OCI-LY1 (cell line): ENCODE data around the gene PRAME.

Experiments used
- H2AFZ ChIP-seq: fragments of 200-600 bp; sonication (generic), shearing (Covaris generic); 2 replicates; pipeline ENCODE4 v1.6.0; 2014; ENCODE audit warnings: antibody characterized with exemption, mild to moderate bottlenecking, low read length
- H3F3A ChIP-seq: fragments of 200-600 bp; sonication (generic), shearing (Covaris generic); 2 replicates; pipeline ENCODE4 v1.6.0; 2014; ENCODE audit warnings: mild to moderate bottlenecking, antibody characterized with exemption, low read length, moderate library complexity; ENCODE audit not compliant: insufficient read depth
- H3K27ac ChIP-seq: fragments of 200-600 bp; sonication (generic); 2 replicates; pipeline ENCODE4 v1.5.1; 2014; ENCODE audit warnings: low read length, mixed run types, mild to moderate bottlenecking, low read depth; ENCODE audit not compliant: poor library complexity, severe bottlenecking
- H3K27me3 ChIP-seq: fragments of 200-600 bp; sonication (generic); 2 replicates; pipeline ENCODE4 v1.6.0; 2014; ENCODE audit warnings: antibody characterized with exemption, mild to moderate bottlenecking, low read length, moderate library complexity; ENCODE audit not compliant: insufficient read depth
- H3K36me3 ChIP-seq: fragments of 200-600 bp; sonication (generic); 2 replicates; pipeline ENCODE4 v1.6.1; 2014; ENCODE audit warnings: mild to moderate bottlenecking, antibody characterized with exemption, low read length, moderate library complexity, mixed read lengths; ENCODE audit not compliant: insufficient read depth
- H3K4me1 ChIP-seq: fragments of 200-600 bp; sonication (generic); 2 replicates; pipeline ENCODE4 v1.5.1; 2014; ENCODE audit warnings: mild to moderate bottlenecking, low read length, moderate library complexity; ENCODE audit not compliant: insufficient read depth, severe bottlenecking
- H3K4me2 ChIP-seq: fragments of 200-600 bp; sonication (generic), shearing (Covaris generic); 2 replicates; pipeline ENCODE4 v1.6.1; 2014; ENCODE audit warnings: low read length
- H3K4me3 ChIP-seq: fragments of 200-600 bp; sonication (generic); 2 replicates; pipeline ENCODE4 v1.5.1; 2014; ENCODE audit warnings: low read length, low read depth, mild to moderate bottlenecking, mixed read lengths; ENCODE audit not compliant: poor library complexity, severe bottlenecking
- H3K79me2 ChIP-seq: fragments of 200-600 bp; shearing (Covaris generic); 2 replicates; pipeline ENCODE4 v1.6.1; 2016; ENCODE audit warnings: mixed run types, low read length, mixed read lengths; ENCODE audit not compliant: insufficient read depth
- H3K9ac ChIP-seq: fragments of 200-600 bp; sonication (generic), shearing (Covaris generic); 2 replicates; pipeline ENCODE4 v1.6.1; 2014; ENCODE audit warnings: mild to moderate bottlenecking, low read length, mixed read lengths
- H3K9me2 ChIP-seq: fragments of 200-600 bp; sonication (generic), shearing (Covaris generic); 2 replicates; pipeline ENCODE4 v1.6.1; 2014; ENCODE audit warnings: low read depth, mild to moderate bottlenecking, low read length, mixed read lengths
- H3K9me3 ChIP-seq: fragments of 200-600 bp; shearing (Covaris generic); 2 replicates; pipeline ENCODE4 v1.6.1; 2014; ENCODE audit warnings: low read length, mixed read lengths
- H4K20me1 ChIP-seq: fragments of 200-600 bp; sonication (generic), shearing (Covaris generic); 2 replicates; pipeline ENCODE4 v1.6.0; 2016; ENCODE audit warnings: mild to moderate bottlenecking, low read length; ENCODE audit not compliant: insufficient read depth
- EZH2 ChIP-seq: fragments of 200-600 bp; sonication (generic), shearing (Covaris generic); IDR thresholded peaks from 2 replicates; pipeline ENCODE4 v1.8.0; 2017; ENCODE audit warnings: borderline replicate concordance, mixed run types, mild to moderate bottlenecking, antibody characterized with exemption, low read length, moderate library complexity, mixed read lengths
- TF ChIP-seq, protein P1 (sequence below): fragments of 200-600 bp; sonication (generic), shearing (Covaris generic); IDR thresholded peaks from 2 replicates; pipeline ENCODE4 v1.5.1; 2017; ENCODE audit warnings: mild to moderate bottlenecking, antibody characterized with exemption, low read length, moderate library complexity, mixed read lengths

Gene PRAME

GRCh38 chr22:22527312-22527711, 31.8 kb downstream of the PRAME start:
- no peaks in the 10 kb centered on the region for H3K9me2 ChIP-seq
- H3K79me2 ChIP-seq = no peaks in the 10 kb centered on the region
- no peak overlapping the region for H2AFZ ChIP-seq
- TF ChIP-seq, protein P1, sequence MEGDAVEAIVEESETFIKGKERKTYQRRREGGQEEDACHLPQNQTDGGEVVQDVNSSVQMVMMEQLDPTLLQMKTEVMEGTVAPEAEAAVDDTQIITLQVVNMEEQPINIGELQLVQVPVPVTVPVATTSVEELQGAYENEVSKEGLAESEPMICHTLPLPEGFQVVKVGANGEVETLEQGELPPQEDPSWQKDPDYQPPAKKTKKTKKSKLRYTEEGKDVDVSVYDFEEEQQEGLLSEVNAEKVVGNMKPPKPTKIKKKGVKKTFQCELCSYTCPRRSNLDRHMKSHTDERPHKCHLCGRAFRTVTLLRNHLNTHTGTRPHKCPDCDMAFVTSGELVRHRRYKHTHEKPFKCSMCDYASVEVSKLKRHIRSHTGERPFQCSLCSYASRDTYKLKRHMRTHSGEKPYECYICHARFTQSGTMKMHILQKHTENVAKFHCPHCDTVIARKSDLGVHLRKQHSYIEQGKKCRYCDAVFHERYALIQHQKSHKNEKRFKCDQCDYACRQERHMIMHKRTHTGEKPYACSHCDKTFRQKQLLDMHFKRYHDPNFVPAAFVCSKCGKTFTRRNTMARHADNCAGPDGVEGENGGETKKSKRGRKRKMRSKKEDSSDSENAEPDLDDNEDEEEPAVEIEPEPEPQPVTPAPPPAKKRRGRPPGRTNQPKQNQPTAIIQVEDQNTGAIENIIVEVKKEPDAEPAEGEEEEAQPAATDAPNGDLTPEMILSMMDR = no peak
- no peak for TF ChIP-seq EZH2
- no peaks in the 10 kb centered on the region for H3K4me1 ChIP-seq
- H3K4me3 ChIP-seq = no peak overlapping the region
- no peaks in the 10 kb centered on the region for H3F3A ChIP-seq
- no peaks in the 10 kb centered on the region for H3K9me3 ChIP-seq
- no peaks in the 10 kb centered on the region; the same call in 1 of the 2 replicates for H3K36me3 ChIP-seq
- H3K27ac ChIP-seq = no peak overlapping the region
- H3K27me3 ChIP-seq = peaks cover 18% of the 10 kb centered on the region; the same call in 1 of the 2 replicates
- H3K4me2 ChIP-seq = no peak overlapping the region
- no peak overlapping the region for H3K9ac ChIP-seq
- no peaks in the 10 kb centered on the region for H4K20me1 ChIP-seq

- Histone ChIP-seq H3K9ac (no peak overlapping the region), H3F3A (no peaks in the 10 kb centered on the region), H3K4me1 (peaks cover 4% of the 10 kb centered on the region), H3K27ac (no peak overlapping the region), H3K27me3 (peaks cover 18% of the 10 kb centered on the region; the same call in 1 of the 2 replicates), H2AFZ (no peak overlapping the region), H3K9me2 (no peaks in the 10 kb centered on the region), H3K36me3 (no peaks in the 10 kb centered on the region; the same call in 1 of the 2 replicates), H3K4me2 (no peak overlapping the region), H4K20me1 (no peaks in the 10 kb centered on the region), H3K9me3 (no peaks in the 10 kb centered on the region), H3K79me2 (no peaks in the 10 kb centered on the region), H3K4me3 (no peak overlapping the region)
- TF ChIP-seq, protein P1 = no peak
- no peak for TF ChIP-seq EZH2
Measured at GRCh38 chr22:22526125-22526912, 32.7 kb downstream of the PRAME start.

- no peak overlapping the region for H3K4me3 ChIP-seq
Measured at GRCh38 chr22:22523494-22523893, 35.6 kb downstream of the PRAME start.

More at GRCh38 chr22:22523494-22523893, 35.6 kb downstream of the PRAME start:
- H3K4me2 ChIP-seq = no peak overlapping the region
- no peak overlapping the region for H2AFZ ChIP-seq
- no peaks in the 10 kb centered on the region; the same call in 1 of the 2 replicates for H3K36me3 ChIP-seq
- no peak for TF ChIP-seq EZH2
- TF ChIP-seq, protein P1 = no peak
- no peaks in the 10 kb centered on the region for H3K79me2 ChIP-seq
- no peaks in the 10 kb centered on the region for H3K9me2 ChIP-seq
- H4K20me1 ChIP-seq = no peaks in the 10 kb centered on the region
- peaks cover 14% of the 10 kb centered on the region for H3K4me1 ChIP-seq
- H3K9me3 ChIP-seq = no peaks in the 10 kb centered on the region
- no peaks in the 10 kb centered on the region for H3F3A ChIP-seq
- no peak overlapping the region for H3K9ac ChIP-seq
- peaks cover 18% of the 10 kb centered on the region; the same call in 1 of the 2 replicates for H3K27me3 ChIP-seq
- no peak overlapping the region for H3K27ac ChIP-seq
